Liver (tissue), 9 donors: ENCODE data around the gene TMEM266. TPM values are rescaled to one million over a fixed set of nuclear protein-coding genes. Genes with fewer than 3 reads are reported as not detected.

Experiments
- DNase-seq: peaks from one replicate; pipeline ENCODE4 v3.0.0-alpha.2; 2017; ENCODE audit warnings: low spot score
- H3K27ac ChIP-seq, 2 donors: one replicate each; pipeline ENCODE4 v1.7.0; 2013; ENCODE audit warnings: inconsistent platforms in 2 of 2, low read length in 2 of 2, control low read depth in 1 of 2, low read depth in 1 of 2, mild to moderate bottlenecking in 1 of 2
- H3K27me3 ChIP-seq, 4 donors: one replicate each; pipeline versions ENCODE4 v1.6.1 to v1.7.0; 2013; ENCODE audit warnings: low read length in 3 of 4, inconsistent platforms in 1 of 4, mild to moderate bottlenecking in 1 of 4, moderate library complexity in 1 of 4; ENCODE audit not compliant: control insufficient read depth in 4 of 4, insufficient read depth in 4 of 4
- H3K36me3 ChIP-seq, 4 donors: one replicate each; pipeline versions ENCODE4 v1.6.1 to v1.7.0; 2013; ENCODE audit warnings: low read length in 3 of 4, mild to moderate bottlenecking in 3 of 4, low read depth in 1 of 4, moderate library complexity in 1 of 4; ENCODE audit not compliant: control insufficient read depth in 4 of 4, insufficient read depth in 3 of 4
- H3K4me1 ChIP-seq, 4 donors: one replicate each; pipeline versions ENCODE4 v1.6.1 to v1.7.0; 2013; ENCODE audit warnings: low read length in 3 of 4, mild to moderate bottlenecking in 3 of 4, moderate library complexity in 1 of 4; ENCODE audit not compliant: control insufficient read depth in 4 of 4, insufficient read depth in 4 of 4
- H3K4me3 ChIP-seq, 3 donors: one replicate each; pipeline versions ENCODE4 v1.6.1 to v1.7.0; 2013; ENCODE audit warnings: low read length in 3 of 3, control low read depth in 1 of 3, low read depth in 1 of 3, mild to moderate bottlenecking in 1 of 3
- H3K9ac ChIP-seq, 2 donors: one replicate each; pipeline ENCODE4 v1.7.0; 2013; ENCODE audit warnings: low read length in 2 of 2, mild to moderate bottlenecking in 2 of 2, moderate library complexity in 2 of 2, control low read depth in 1 of 2, low read depth in 1 of 2
- H3K9me3 ChIP-seq, 4 donors: one replicate each; pipeline versions ENCODE4 v1.6.1 to v1.7.0; 2013; ENCODE audit warnings: low read length in 3 of 4; ENCODE audit not compliant: control insufficient read depth in 4 of 4
- ATF3 ChIP-seq: IDR thresholded peaks from 2 replicates; pipeline ENCODE4 v1.6.1; 2016; ENCODE audit warnings: antibody characterized with exemption
- CTCF ChIP-seq: fragments of 150-350 bp; IDR thresholded peaks from 2 replicates; pipeline ENCODE4 v1.5.1; 2017; ENCODE audit warnings: improper control_type of control experiment, low read depth, low read length; ENCODE audit not compliant: missing input control
- EGR1 ChIP-seq, 2 donors: IDR thresholded peaks; 2 replicates each; pipeline ENCODE4 v1.6.1; 2016 to 2018; ENCODE audit warnings: antibody characterized with exemption in 2 of 2, low read depth in 2 of 2
- FOXA1 ChIP-seq: IDR thresholded peaks from 2 replicates; pipeline ENCODE4 v1.6.1; 2016; ENCODE audit warnings: antibody characterized with exemption
- FOXA2 ChIP-seq: IDR thresholded peaks from 2 replicates; pipeline ENCODE4 v1.6.1; 2016; ENCODE audit warnings: antibody characterized with exemption
- GABPA ChIP-seq, 2 donors: IDR thresholded peaks in 1 of 2; conservative IDR thresholded peaks in 1 of 2; 2 replicates each; pipeline ENCODE4 v1.6.1; 2016; ENCODE audit warnings: antibody characterized with exemption in 2 of 2, mild to moderate bottlenecking in 1 of 2, moderate library complexity in 1 of 2
- HNF4A ChIP-seq, 2 donors: conservative IDR thresholded peaks; 2 replicates each; pipeline ENCODE4 v1.6.1; 2016; ENCODE audit warnings: antibody characterized with exemption in 2 of 2, mild to moderate bottlenecking in 2 of 2
- HNF4G ChIP-seq: IDR thresholded peaks from 2 replicates; pipeline ENCODE4 v1.6.1; 2016; ENCODE audit warnings: antibody characterized with exemption
- MAX ChIP-seq: IDR thresholded peaks from 2 replicates; pipeline ENCODE4 v1.6.1; 2016; ENCODE audit warnings: antibody characterized with exemption
- NR2F2 ChIP-seq: IDR thresholded peaks from 2 replicates; pipeline ENCODE4 v1.6.1; 2016; ENCODE audit warnings: antibody characterized with exemption
- RAD21 ChIP-seq, 2 donors: IDR thresholded peaks; 2 replicates each; pipeline ENCODE4 v1.6.1; 2016; ENCODE audit warnings: antibody characterized with exemption in 2 of 2, mild to moderate bottlenecking in 2 of 2
- REST ChIP-seq: IDR thresholded peaks from 2 replicates; pipeline ENCODE4 v1.6.1; 2016; ENCODE audit warnings: antibody characterized with exemption, mild to moderate bottlenecking
- RXRA ChIP-seq, 2 donors: IDR thresholded peaks; 2 replicates each; pipeline ENCODE4 v1.6.1; 2017 to 2018; ENCODE audit warnings: antibody characterized with exemption in 2 of 2, mild to moderate bottlenecking in 1 of 2
- TAF1 ChIP-seq: conservative IDR thresholded peaks from 2 replicates; pipeline ENCODE4 v1.6.1; 2016; ENCODE audit warnings: antibody characterized with exemption, mild to moderate bottlenecking
- YY1 ChIP-seq: IDR thresholded peaks from 2 replicates; pipeline ENCODE4 v1.6.1; 2016; ENCODE audit warnings: antibody characterized with exemption, mild to moderate bottlenecking
- ZBTB33 ChIP-seq: IDR thresholded peaks from 2 replicates; pipeline ENCODE4 v1.6.1; 2016; ENCODE audit warnings: antibody characterized with exemption
- WGBS: extraction: QIAGEN DNeasy Blood & Tissue Kit; methylation state at CpG from one replicate; pipeline ENCODE4 v1.1.7; 2013; 5-methylcytosine and 5-hydroxymethylcytosine counted together
- polyA plus RNA-seq, 2 donors: library from polyadenylated mRNA; stranded (reverse) in 1 of 2; unstranded in 1 of 2; fragments of 200-250 nt in 1 of 2; fragments of >200 nt in 1 of 2; fragmentation: Nextera tagmentation in 1 of 2; extraction: Ambion mirVana in 1 of 2; gene quantifications; one replicate each; pipeline versions ENCODE4 v1.2.1 to v1.2.3, GENCODE V29; 2013 to 2015
- total RNA-seq, 2 donors: library from RNA; depleted of rRNA; stranded (reverse); fragments of >200 nt; gene quantifications; one replicate each; pipeline ENCODE4 v1.2.3, GENCODE V29; 2014
- donor health status: healthy.
- donor health status: healthy.
- donor health status: healthy.
- donor health status: healthy.
- donor health status: healthy.

The TMEM266 gene
- total and polyA plus RNA-seq, 4 donors = 0.25 to 1.3 TPM; not detected in 2

GRCh38 chr15:76245072-76245610, 185.4 kb downstream of the TMEM266 start:
- Histone ChIP-seq H3K9ac (no peak overlapping the region), H3K9me3 (no peaks in the 10 kb centered on the region), H3K36me3 (peaks cover 0 to 15% (median 0%) of the 10 kb centered on the region in 4 donors), H3K27ac (no peak overlapping the region), H3K27me3 (no peaks in the 10 kb centered on the region), H3K4me1 (peaks cover 0 to 2% (median 0%) of the 10 kb centered on the region in 4 donors), H3K4me3 (no peak overlapping the region)
- TF ChIP-seq EGR1 (IDR thresholded peaks at IDR 0.05; ENCODE audit: low read depth in 2 of 2) = no peak
- no peak for TF ChIP-seq ZBTB33
- no peak for TF ChIP-seq RAD21 (IDR thresholded peaks at IDR 0.05)
- no peak for TF ChIP-seq YY1
- no peak for TF ChIP-seq MAX
- TF ChIP-seq RXRA (IDR thresholded peaks at IDR 0.05) = no peak
- no peak for TF ChIP-seq FOXA1
- no peak for TF ChIP-seq CTCF
- no peak for TF ChIP-seq HNF4G
- no peak for TF ChIP-seq TAF1
- TF ChIP-seq REST = no peak
- no peak for TF ChIP-seq ATF3
- no peak for TF ChIP-seq NR2F2
- no peak for DNase-seq
- 92% methylated on average over 1 of the region's 1 CpG for WGBS

GRCh38 chr15:76251717-76252116, 191.9 kb downstream of the TMEM266 start:
- no peak overlapping the region for H3K4me3 ChIP-seq
- H3K36me3 ChIP-seq = peaks cover 0 to 5% (median under 1%) of the 10 kb centered on the region in 4 donors
- no peaks in the 10 kb centered on the region for H3K4me1 ChIP-seq
- no peaks in the 10 kb centered on the region for H3K9me3 ChIP-seq
- H3K27me3 ChIP-seq = no peaks in the 10 kb centered on the region
- no peak for DNase-seq
- H3K27ac ChIP-seq = no peak overlapping the region
- H3K9ac ChIP-seq = no peak overlapping the region
- 89% methylated on average over 4 of the region's 4 CpGs for WGBS
- no peak for TF ChIP-seq REST
- TF ChIP-seq RAD21 (IDR thresholded peaks at IDR 0.05) = no peak
- TF ChIP-seq CTCF = no peak
- no peak for TF ChIP-seq HNF4A (conservative IDR thresholded peaks at IDR 0.05)
- TF ChIP-seq FOXA2 = no peak
- no peak for TF ChIP-seq HNF4G
- TF ChIP-seq MAX = no peak
- TF ChIP-seq EGR1 (IDR thresholded peaks at IDR 0.05; ENCODE audit: low read depth in 2 of 2) = no peak
- no peak for TF ChIP-seq GABPA (IDR thresholded peaks at IDR 0.05 in 1 of 2, conservative IDR thresholded peaks at IDR 0.05 in 1 of 2)
- no peak for TF ChIP-seq YY1
- no peak for TF ChIP-seq RXRA (IDR thresholded peaks at IDR 0.05)
- TF ChIP-seq ATF3 = no peak
